Lung (tissue), 12 donors: ENCODE data around the gene MYO3B. TPM values are rescaled to one million over a fixed set of nuclear protein-coding genes. Genes with fewer than 3 reads are reported as not detected.

ENCODE experiments used
- ATAC-seq: fragments of 200-7000 bp; cut with Tn5 transposase; one replicate; pipeline ENCODE4 v1.9.1; 2020; ENCODE audit warnings: moderate number of reproducible peaks; ENCODE audit not compliant: insufficient read depth, low FRiP score
- DNase-seq, 3 donors: peaks; one replicate each; pipeline ENCODE4 v3.0.0-alpha.2; 2013 to 2017
- H3K27ac ChIP-seq, 2 donors: one replicate each; pipeline ENCODE4 v1.5.1; 2013; ENCODE audit warnings: mild to moderate bottlenecking in 2 of 2, moderate library complexity in 2 of 2, control low read depth in 1 of 2, inconsistent platforms in 1 of 2, low read depth in 1 of 2, low read length in 1 of 2
- H3K27me3 ChIP-seq, 3 donors: one replicate each; pipeline ENCODE4 v1.5.1; 2013; ENCODE audit warnings: low read length in 2 of 3; ENCODE audit not compliant: control insufficient read depth in 3 of 3, insufficient read depth in 3 of 3
- H3K36me3 ChIP-seq, 4 donors: one replicate each; pipeline ENCODE4 v1.5.1; 2013; ENCODE audit warnings: low read length in 4 of 4, mild to moderate bottlenecking in 1 of 4, moderate library complexity in 1 of 4; ENCODE audit not compliant: control insufficient read depth in 4 of 4, insufficient read depth in 4 of 4
- H3K4me1 ChIP-seq, 5 donors: one replicate each; pipeline ENCODE4 v1.5.1; 2013; ENCODE audit warnings: low read length in 5 of 5, mild to moderate bottlenecking in 2 of 5, moderate library complexity in 1 of 5; ENCODE audit not compliant: control insufficient read depth in 5 of 5, insufficient read depth in 5 of 5
- H3K4me3 ChIP-seq: one replicate; pipeline ENCODE4 v1.5.1; 2013; ENCODE audit warnings: mild to moderate bottlenecking, control low read depth, moderate library complexity
- H3K9ac ChIP-seq, 2 donors: one replicate each; pipeline ENCODE4 v1.5.1; 2013; ENCODE audit warnings: low read length in 2 of 2, control low read depth in 1 of 2; ENCODE audit not compliant: insufficient read depth in 1 of 2
- H3K9me3 ChIP-seq, 4 donors: one replicate each; pipeline ENCODE4 v1.5.1; 2013; ENCODE audit warnings: low read length in 3 of 4, mild to moderate bottlenecking in 1 of 4, moderate library complexity in 1 of 4; ENCODE audit not compliant: control insufficient read depth in 4 of 4, insufficient read depth in 3 of 4
- whole genome bisulfite sequencing, 2 donors: extraction: QIAGEN DNeasy Blood & Tissue Kit; methylation state at CpG; one replicate each; pipeline ENCODE4 v1.1.7; 2013; 5-methylcytosine and 5-hydroxymethylcytosine counted together
- polyA plus RNA-seq, 2 donors: library from polyadenylated mRNA; stranded (reverse); fragments of 200-250 nt; gene quantifications; one replicate each; pipeline ENCODE4 v1.2.1, GENCODE V29; 2013
- total RNA-seq, 2 donors: library from RNA; depleted of rRNA in 1 of 2; stranded (reverse); fragments of >200 nt in 1 of 2; gene quantifications; one replicate each; pipeline ENCODE4 v1.2.1, GENCODE V29; 2014 to 2021
- TF ChIP-seq, protein P1 (sequence below): IDR thresholded peaks from 2 replicates; pipeline ENCODE4 v1.5.1; 2012; ENCODE audit warnings: mild to moderate bottlenecking; ENCODE audit errors: control extremely low read depth, extremely low read depth
- donor health status: control.
- donor health status: control.
- donor health status: Bipolar disorder and iron deficiency.
- donor health status: healthy.
- donor health status: DM: yes; HTN: yes; CAD: no.

Gene MYO3B
- total and polyA plus RNA-seq, 4 donors: 0.03 to 0.82 (median 0.05) TPM; not detected in 1

DNA sequence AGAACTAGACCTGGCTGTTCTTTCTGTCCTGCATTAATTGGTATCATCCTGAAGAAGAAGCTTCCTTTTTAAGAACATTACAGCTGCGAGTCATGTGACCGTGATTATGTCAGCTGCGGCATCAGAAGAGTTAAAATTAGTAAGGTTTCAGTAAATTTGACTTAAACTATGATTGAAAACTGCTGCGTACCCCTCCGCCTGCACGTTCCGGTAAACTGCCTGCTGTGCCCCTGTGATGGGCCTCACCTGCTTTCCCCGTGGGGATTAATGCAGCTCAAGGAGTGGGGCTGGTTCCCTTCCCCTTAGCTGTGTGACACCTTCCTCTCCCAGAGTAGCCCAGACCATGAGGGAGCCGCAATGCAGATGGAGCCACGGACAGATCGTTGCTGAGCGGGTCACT lies 36.1 kb upstream of the MYO3B start:
- no peak for ATAC-seq
- H3K4me1 ChIP-seq: no peaks in the 10 kb centered on the region
- TF ChIP-seq, protein P1, sequence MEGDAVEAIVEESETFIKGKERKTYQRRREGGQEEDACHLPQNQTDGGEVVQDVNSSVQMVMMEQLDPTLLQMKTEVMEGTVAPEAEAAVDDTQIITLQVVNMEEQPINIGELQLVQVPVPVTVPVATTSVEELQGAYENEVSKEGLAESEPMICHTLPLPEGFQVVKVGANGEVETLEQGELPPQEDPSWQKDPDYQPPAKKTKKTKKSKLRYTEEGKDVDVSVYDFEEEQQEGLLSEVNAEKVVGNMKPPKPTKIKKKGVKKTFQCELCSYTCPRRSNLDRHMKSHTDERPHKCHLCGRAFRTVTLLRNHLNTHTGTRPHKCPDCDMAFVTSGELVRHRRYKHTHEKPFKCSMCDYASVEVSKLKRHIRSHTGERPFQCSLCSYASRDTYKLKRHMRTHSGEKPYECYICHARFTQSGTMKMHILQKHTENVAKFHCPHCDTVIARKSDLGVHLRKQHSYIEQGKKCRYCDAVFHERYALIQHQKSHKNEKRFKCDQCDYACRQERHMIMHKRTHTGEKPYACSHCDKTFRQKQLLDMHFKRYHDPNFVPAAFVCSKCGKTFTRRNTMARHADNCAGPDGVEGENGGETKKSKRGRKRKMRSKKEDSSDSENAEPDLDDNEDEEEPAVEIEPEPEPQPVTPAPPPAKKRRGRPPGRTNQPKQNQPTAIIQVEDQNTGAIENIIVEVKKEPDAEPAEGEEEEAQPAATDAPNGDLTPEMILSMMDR: no peak
- H3K4me3 ChIP-seq: no peak overlapping the region
- no peaks in the 10 kb centered on the region for H3K27me3 ChIP-seq
- H3K27ac ChIP-seq: no peak overlapping the region
- DNase-seq: no peak
- no peak overlapping the region for H3K9ac ChIP-seq
- H3K9me3 ChIP-seq: no peaks in the 10 kb centered on the region
- WGBS, 2 donors: 88 to 90% methylated on average over 12 of the region's 12 CpGs
- no peaks in the 10 kb centered on the region for H3K36me3 ChIP-seq

DNA sequence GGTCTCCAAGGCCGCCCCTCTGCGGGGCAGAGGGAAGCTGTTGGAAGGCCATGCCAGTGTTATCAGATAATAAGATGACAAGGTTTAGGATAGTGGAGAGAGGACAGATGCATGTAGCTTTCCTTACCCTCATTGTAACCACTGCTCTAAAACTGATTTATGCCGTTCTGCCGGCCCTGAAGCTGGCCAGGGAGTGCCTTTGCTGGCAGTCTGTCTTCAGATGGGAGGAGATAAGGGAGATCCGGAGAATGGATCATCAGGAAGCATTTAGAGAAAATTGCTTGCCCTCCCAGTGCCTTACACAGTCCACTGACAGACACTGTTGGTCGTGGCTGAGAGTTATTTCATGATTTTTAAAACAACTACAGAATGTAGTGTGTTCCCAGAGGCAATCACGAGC lies 35.4 kb upstream of the MYO3B start:
- Histone ChIP-seq H3K27ac (no peak overlapping the region), H3K36me3 (no peaks in the 10 kb centered on the region), H3K4me3 (no peak overlapping the region), H3K4me1 (no peaks in the 10 kb centered on the region), H3K9ac (no peak overlapping the region), H3K9me3 (no peaks in the 10 kb centered on the region), H3K27me3 (no peaks in the 10 kb centered on the region)
- ATAC-seq (no peak), DNase-seq (no peak)
- 73 to 84% methylated on average over 7 of the region's 7 CpGs for whole genome bisulfite sequencing, 2 donors
- TF ChIP-seq, protein P1: no peak

DNA sequence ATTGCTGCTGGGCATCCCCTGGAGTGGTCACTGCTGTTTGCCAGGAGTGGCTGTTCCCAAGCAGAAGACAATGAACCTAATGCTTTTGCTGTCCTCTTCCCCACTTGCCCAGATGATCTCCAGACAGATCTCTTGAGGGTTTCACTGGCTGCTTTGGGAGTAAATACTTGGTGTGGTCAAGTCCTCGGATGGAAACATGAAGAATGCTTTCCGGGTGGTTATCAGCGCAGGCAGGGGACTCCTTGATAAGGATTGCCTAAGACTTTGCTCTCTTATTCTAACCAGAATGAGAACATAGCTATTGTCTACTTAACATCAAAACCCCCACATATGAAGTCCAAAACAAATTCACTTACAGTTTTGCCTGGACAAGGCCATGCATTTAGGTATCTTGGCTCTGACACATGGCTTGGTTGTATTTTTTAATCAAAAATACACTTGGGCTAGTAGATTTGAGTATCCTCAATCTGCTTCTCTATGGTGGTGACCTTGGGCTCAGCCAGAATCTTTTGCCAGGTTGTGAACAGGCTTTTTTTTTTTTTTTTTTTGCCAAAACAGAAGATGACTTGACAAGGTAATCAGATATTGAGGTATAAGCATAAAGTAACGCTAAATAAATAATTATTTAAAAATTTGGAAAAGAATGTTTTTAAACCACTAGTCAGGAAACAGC lies 34.8 kb upstream of the MYO3B start:
- TF ChIP-seq, protein P1: no peak
- Histone ChIP-seq H3K4me1 (no peaks in the 10 kb centered on the region), H3K36me3 (no peaks in the 10 kb centered on the region), H3K4me3 (no peak overlapping the region), H3K9ac (no peak overlapping the region), H3K27ac (no peak overlapping the region), H3K27me3 (no peaks in the 10 kb centered on the region), H3K9me3 (no peaks in the 10 kb centered on the region)
- DNase-seq (no peak), ATAC-seq (no peak)
- WGBS, 2 donors: 73 to 81% methylated on average over 4 of the region's 4 CpGs

DNA sequence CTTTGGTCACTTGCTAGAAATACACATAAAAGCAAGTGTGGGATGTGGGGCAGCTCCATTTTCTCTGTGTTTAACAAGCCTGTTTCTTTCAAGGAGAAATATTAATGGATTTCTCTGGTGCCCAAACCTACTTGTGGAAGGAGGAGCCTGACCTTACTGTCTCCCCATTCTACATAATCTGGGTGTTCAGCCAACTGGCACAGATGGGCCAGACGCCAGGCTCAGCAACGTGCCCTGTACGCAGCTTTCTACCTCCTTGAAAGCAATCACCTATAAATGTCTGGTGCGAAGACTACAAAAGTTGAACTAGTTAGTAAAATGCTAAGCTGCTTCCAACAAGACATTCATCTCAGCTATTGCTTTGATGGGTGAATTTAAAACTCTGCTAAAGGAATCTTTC lies 33.2 kb upstream of the MYO3B start:
- no peak overlapping the region for H3K9ac ChIP-seq
- TF ChIP-seq, protein P1: no peak
- H3K27ac ChIP-seq: no peak overlapping the region
- no peaks in the 10 kb centered on the region for H3K9me3 ChIP-seq
- ATAC-seq: no peak
- WGBS, 2 donors: 81 to 90% methylated on average over 4 of the region's 4 CpGs
- no peaks in the 10 kb centered on the region for H3K27me3 ChIP-seq
- H3K36me3 ChIP-seq: no peaks in the 10 kb centered on the region
- DNase-seq: no peak
- H3K4me1 ChIP-seq: no peaks in the 10 kb centered on the region
- no peak overlapping the region for H3K4me3 ChIP-seq
